D341Med (cell line): ENCODE measurements around the gene TCF3.
"Not testable (repeated sequence)": the region's sequence is repeated elsewhere in the genome, so short reads cannot be mapped to it uniquely, and the experiment has no call there.

Experiments
- DNase-seq: peaks from one replicate; pipeline ENCODE4 v3.0.0; 2012; ENCODE audit warnings: low spot score

TCF3 gene

GRCh38 chr19:1650650-1651567 lies 1.5 kb downstream of the TCF3 start:
- DNase-seq = no peak

- no peak for DNase-seq
Measured at GRCh38 chr19:1649706-1650649, 2.4 kb downstream of the TCF3 start.

GRCh38 chr19:1648920-1649541 lies 3.4 kb downstream of the TCF3 start:
- DNase-seq = no peak

- DNase-seq = no peak
Measured at GRCh38 chr19:1648459-1648849, 4.0 kb downstream of the TCF3 start.

GRCh38 chr19:1647501-1648458 lies 4.6 kb downstream of the TCF3 start:
- no peak for DNase-seq

GRCh38 chr19:1646659-1647453 lies 5.6 kb downstream of the TCF3 start:
- DNase-seq = peak; percentile 80

GRCh38 chr19:1646149-1646548 lies 6.3 kb downstream of the TCF3 start:
- no peak for DNase-seq

- no peak for DNase-seq
Measured at GRCh38 chr19:1645299-1645698, 7.1 kb downstream of the TCF3 start.

GRCh38 chr19:1644070-1644469 lies 8.3 kb downstream of the TCF3 start:
- DNase-seq = no peak

- DNase-seq = not testable (repeated sequence)
Measured at GRCh38 chr19:1640893-1641448, 11.4 kb downstream of the TCF3 start.

GRCh38 chr19:1636325-1637236 lies 15.8 kb downstream of the TCF3 start:
- no peak for DNase-seq

- no peak for DNase-seq
Measured at GRCh38 chr19:1634938-1635243, 17.5 kb downstream of the TCF3 start.

- DNase-seq = no peak
Measured at GRCh38 chr19:1634242-1634937, 18.0 kb downstream of the TCF3 start.

- no peak for DNase-seq
Measured at GRCh38 chr19:1633269-1633826, 19.1 kb downstream of the TCF3 start.

- DNase-seq = no peak
Measured at GRCh38 chr19:1632462-1633268, 19.8 kb downstream of the TCF3 start.

- no peak for DNase-seq
Measured at GRCh38 chr19:1631557-1632100, 20.8 kb downstream of the TCF3 start.

- DNase-seq = no peak
Measured at GRCh38 chr19:1630811-1631210, 21.6 kb downstream of the TCF3 start.
